OCI-LY3 (cell line): ENCODE results near the gene MYCT1.

Experiments used
- H2AFZ ChIP-seq: fragments of 200-600, 300-600 bp; shearing (Covaris generic); 2 replicates; pipeline ENCODE4 v1.6.0; 2014; ENCODE audit warnings: antibody characterized with exemption, low read depth, low read length
- H3K27ac ChIP-seq: fragments of 200-600, 300-600 bp; sonication (generic); 2 replicates; pipeline ENCODE4 v1.5.1; 2014; ENCODE audit warnings: mild to moderate bottlenecking, low read length, moderate library complexity, mixed read lengths
- H3K27me3 ChIP-seq: fragments of 200-600, 300-600 bp; sonication (generic); 2 replicates; pipeline ENCODE4 v1.6.1; 2014; ENCODE audit warnings: low read depth, low read length, mixed read lengths
- H3K36me3 ChIP-seq: fragments of 200-600, 300-600 bp; sonication (generic); replicated peaks from 2 replicates; pipeline ENCODE3; 2014; ENCODE audit warnings: low read depth, low read length, mixed read lengths
- H3K4me1 ChIP-seq: fragments of 300-600, 200-600 bp; sonication (generic); 2 replicates; pipeline ENCODE4 v1.6.1; 2014; ENCODE audit warnings: low read length, mixed read lengths
- H3K4me2 ChIP-seq: fragments of 200-600, 300-600 bp; sonication (generic); 2 replicates; pipeline ENCODE4 v1.6.1; 2014; ENCODE audit warnings: low read length, mixed read lengths
- H3K4me3 ChIP-seq: fragments of 300-600, 200-600 bp; sonication (generic); 2 replicates; pipeline ENCODE4 v1.5.1; 2014; ENCODE audit warnings: antibody characterized with exemption, mild to moderate bottlenecking, low read length, moderate library complexity
- H3K79me2 ChIP-seq: fragments of 300-600, 200-600 bp; shearing (Covaris generic); 2 replicates; pipeline ENCODE4 v1.6.1; 2014; ENCODE audit warnings: mild to moderate bottlenecking, low read length, mixed read lengths
- H3K9ac ChIP-seq: fragments of 300-600, 200-600 bp; shearing (Covaris generic); 2 replicates; pipeline ENCODE4 v1.6.0; 2014; ENCODE audit warnings: mild to moderate bottlenecking, low read length, moderate library complexity
- H3K9me3 ChIP-seq: fragments of 200-600, 300-600 bp; shearing (Covaris generic); 2 replicates; pipeline ENCODE4 v1.6.1; 2014; ENCODE audit warnings: low read length, mixed read lengths; ENCODE audit not compliant: insufficient read depth
- H4K20me1 ChIP-seq: fragments of 200-600, 300-600 bp; sonication (generic); 2 replicates; pipeline ENCODE4 v1.6.1; 2016; ENCODE audit warnings: low read length, mixed read lengths; ENCODE audit not compliant: insufficient read depth
- CTCF ChIP-seq: fragments of 200-600, 300-600 bp; sonication (generic); IDR thresholded peaks from 2 replicates; pipeline ENCODE4 v1.5.1; 2014; ENCODE audit warnings: antibody characterized with exemption, low read length, low read depth
- EZH2phosphoT487 ChIP-seq: fragments of 200-600 bp; shearing (Covaris generic); IDR thresholded peaks from 2 replicates; pipeline ENCODE4 v1.6.1; 2018; ENCODE audit warnings: antibody characterized with exemption, mixed run types, low read depth

The MYCT1 gene

GRCh38 chr6:152745509-152746171 lies 47.9 kb downstream of the MYCT1 start:
- Histone ChIP-seq H3K79me2 (no peaks in the 10 kb centered on the region), H3K9ac (no peak overlapping the region), H3K36me3 (no peaks in the 10 kb centered on the region), H3K4me2 (no peak overlapping the region), H3K9me3 (no peaks in the 10 kb centered on the region), H3K4me3 (no peak overlapping the region), H3K27ac (no peak overlapping the region), H3K27me3 (no peaks in the 10 kb centered on the region), H3K4me1 (no peaks in the 10 kb centered on the region), H4K20me1 (no peaks in the 10 kb centered on the region), H2AFZ (no peak overlapping the region)
- no peak for TF ChIP-seq EZH2phosphoT487
- TF ChIP-seq CTCF = no peak

- Histone ChIP-seq H3K27me3 (no peaks in the 10 kb centered on the region), H2AFZ (no peak overlapping the region), H3K79me2 (no peaks in the 10 kb centered on the region), H3K36me3 (no peaks in the 10 kb centered on the region), H3K4me2 (no peak overlapping the region), H3K27ac (no peak overlapping the region), H3K4me1 (no peaks in the 10 kb centered on the region), H3K9ac (no peak overlapping the region), H3K9me3 (no peaks in the 10 kb centered on the region), H4K20me1 (no peaks in the 10 kb centered on the region), H3K4me3 (no peak overlapping the region)
- no peak for TF ChIP-seq EZH2phosphoT487
- TF ChIP-seq CTCF = no peak
Measured at GRCh38 chr6:152746172-152746553, 48.5 kb downstream of the MYCT1 start.

GRCh38 chr6:152748843-152749242 lies 51.1 kb downstream of the MYCT1 start:
- Histone ChIP-seq H3K79me2 (no peaks in the 10 kb centered on the region), H3K27me3 (no peaks in the 10 kb centered on the region), H2AFZ (no peak overlapping the region), H3K4me1 (no peaks in the 10 kb centered on the region), H4K20me1 (no peaks in the 10 kb centered on the region), H3K36me3 (no peaks in the 10 kb centered on the region), H3K9ac (no peak overlapping the region), H3K4me3 (no peak overlapping the region), H3K27ac (no peak overlapping the region), H3K4me2 (no peak overlapping the region), H3K9me3 (no peaks in the 10 kb centered on the region)
- TF ChIP-seq CTCF (peak; percentile 31; the same call in 1 of the 2 replicates), EZH2phosphoT487 (no peak)

- TF ChIP-seq EZH2phosphoT487 (no peak), CTCF (no peak)
- H4K20me1 ChIP-seq = no peaks in the 10 kb centered on the region
- H3K27ac ChIP-seq = no peak overlapping the region
- H3K27me3 ChIP-seq = no peaks in the 10 kb centered on the region
- no peaks in the 10 kb centered on the region for H3K79me2 ChIP-seq
- no peak overlapping the region for H3K4me2 ChIP-seq
- no peak overlapping the region for H3K4me3 ChIP-seq
- no peak overlapping the region for H2AFZ ChIP-seq
- H3K9me3 ChIP-seq = no peaks in the 10 kb centered on the region
- H3K4me1 ChIP-seq = no peaks in the 10 kb centered on the region
- H3K36me3 ChIP-seq = no peaks in the 10 kb centered on the region
- H3K9ac ChIP-seq = no peak overlapping the region
Measured at GRCh38 chr6:152749336-152749735, 51.6 kb downstream of the MYCT1 start.
